HCT116 (cell line): Measurements from ENCODE around the gene ATP2B1. TPM values are rescaled to one million over a fixed set of nuclear protein-coding genes. Genes with fewer than 3 reads are reported as not detected.

Experiments
- ATAC-seq: fragments of 200-7000 bp; cut with Tn5 transposase; 2 replicates; pipeline ENCODE4 v1.9.1; 2020; ENCODE audit warnings: mild to moderate bottlenecking, moderate library complexity
- BruUV-seq: library from RNA; stranded (reverse); fragments of 400-500 nt; replicated peaks from 2 replicates; lab custom pipeline; 2021; lab: Mats Ljungman, UMichigan
- CTCF ChIA-PET: fragments of 300-600 bp; sonication (Branson Sonifier 250); formaldehyde crosslinking; loops from one replicate; lab custom pipeline; 2021; ENCODE audit warnings: antibody characterized with exemption; lab: Charles Lee
- POLR2A ChIA-PET: fragments of 300-600, 350-600 bp; sonication (Branson Sonifier 250); formaldehyde crosslinking; loops from one replicate; lab custom pipeline; 2021; ENCODE audit warnings: antibody characterized with exemption; lab: Charles Lee
- RAD21 ChIA-PET, 2 experiments: fragments of 300-600 bp; sonication (Branson Sonifier 250); formaldehyde crosslinking; loops; one replicate each; lab custom pipeline; 2023; ENCODE audit warnings: low total read pairs in 2 of 2; ENCODE audit not compliant: uncharacterized antibody in 2 of 2, unreplicated experiment in 2 of 2, low non-redundant PET in 1 of 2; lab: Charles Lee
- DNase-seq: peaks from one replicate; pipeline ENCODE4 v3.0.0-alpha.2; 2010; ENCODE audit warnings: low read depth, low spot score
- H2AFZ ChIP-seq: fragments of 200-600 bp; shearing (Covaris generic), sonication (generic); 2 replicates; pipeline ENCODE4 v1.6.1; 2017; ENCODE audit warnings: low read depth, mixed run types, mixed read lengths, antibody characterized with exemption, low read length; ENCODE audit not compliant: poor library complexity, severe bottlenecking
- H3K27ac ChIP-seq: 2 replicates; pipeline ENCODE4 v1.5.1; 2012; ENCODE audit warnings: low read depth, low read length
- H3K27me3 ChIP-seq: fragments of 200-600 bp; sonication (generic); 2 replicates; pipeline ENCODE4 v1.6.1; 2016; ENCODE audit warnings: mixed run types, low read length, mixed read lengths; ENCODE audit not compliant: insufficient read depth
- H3K36me3 ChIP-seq, 2 experiments: fragments of 200-500 bp in 1 of 2; fragments of 200-600 bp in 1 of 2; sonication (Bioruptor generic) in 1 of 2; sonication (generic) in 1 of 2; 2 replicates each; pipeline versions ENCODE4 v1.5.1 to v1.6.1; 2014 to 2016; ENCODE audit warnings: low read length in 2 of 2, inconsistent platforms in 1 of 2, mixed read lengths in 1 of 2, mixed run types in 1 of 2; ENCODE audit not compliant: insufficient read depth in 2 of 2, control insufficient read depth in 1 of 2
- H3K4me1 ChIP-seq, 2 experiments: fragments of 200-600 bp in 1 of 2; sonication (generic) in 1 of 2; 2 replicates each; pipeline versions ENCODE4 v1.5.1 to v1.6.1; 2012 to 2017; ENCODE audit warnings: low read length in 2 of 2, inconsistent platforms in 1 of 2, mild to moderate bottlenecking in 1 of 2, mixed read lengths in 1 of 2, mixed run types in 1 of 2, moderate library complexity in 1 of 2; ENCODE audit not compliant: insufficient read depth in 2 of 2, control insufficient read depth in 1 of 2
- H3K4me2 ChIP-seq: fragments of 200-600 bp; sonication (generic); 2 replicates; pipeline ENCODE4 v1.6.1; 2017; ENCODE audit warnings: mixed run types, low read length, mixed read lengths
- H3K4me3 ChIP-seq, 2 experiments: fragments of 200-600 bp in 1 of 2; sonication (generic) in 1 of 2; replicated peaks in 1 of 2; 2 replicates each; pipeline ENCODE4 v1.5.1; 2011 to 2016; ENCODE audit warnings: low read length in 2 of 2, control low read depth in 1 of 2, low read depth in 1 of 2, mild to moderate bottlenecking in 1 of 2, mixed read lengths in 1 of 2, mixed run types in 1 of 2
- H3K79me2 ChIP-seq: fragments of 200-600 bp; sonication (generic); 2 replicates; pipeline ENCODE4 v1.6.1; 2017; ENCODE audit warnings: mild to moderate bottlenecking, mixed run types, low read length, moderate library complexity, mixed read lengths; ENCODE audit not compliant: insufficient read depth
- H3K9ac ChIP-seq: fragments of 200-600 bp; sonication (generic); 2 replicates; pipeline ENCODE4 v1.6.1; 2016; ENCODE audit warnings: low read length, mixed read lengths
- H3K9me2 ChIP-seq: fragments of 200-600 bp; sonication (generic), shearing (Covaris generic); 2 replicates; pipeline ENCODE4 v1.6.1; 2017; ENCODE audit warnings: mixed run types, mild to moderate bottlenecking, moderate library complexity; ENCODE audit not compliant: insufficient read depth
- H3K9me3 ChIP-seq, 2 experiments: fragments of 200-500 bp in 1 of 2; fragments of 200-600 bp in 1 of 2; sonication (Bioruptor generic) in 1 of 2; sonication (generic) in 1 of 2; 2 replicates each; pipeline ENCODE4 v1.6.1; 2014 to 2017; ENCODE audit warnings: low read length in 2 of 2, mixed read lengths in 2 of 2, inconsistent platforms in 1 of 2, low read depth in 1 of 2, mild to moderate bottlenecking in 1 of 2, mixed run types in 1 of 2, moderate library complexity in 1 of 2; ENCODE audit not compliant: control insufficient read depth in 1 of 2, insufficient read depth in 1 of 2
- H4K20me1 ChIP-seq: fragments of 200-600 bp; sonication (generic), shearing (Covaris generic); 2 replicates; pipeline ENCODE4 v1.6.1; 2017; ENCODE audit warnings: mixed run types, mild to moderate bottlenecking, moderate library complexity; ENCODE audit not compliant: insufficient read depth
- CEBPB ChIP-seq: IDR thresholded peaks from 2 replicates; pipeline ENCODE4 v1.6.1; 2012; ENCODE audit warnings: low read depth
- EGR1 ChIP-seq: IDR thresholded peaks from 2 replicates; pipeline ENCODE4 v1.6.1; 2012; ENCODE audit warnings: low read depth
- ELF1 ChIP-seq: IDR thresholded peaks from 2 replicates; pipeline ENCODE4 v1.6.1; 2012; ENCODE audit warnings: low read depth, borderline replicate concordance
- EZH2 ChIP-seq: fragments of 200-600 bp; sonication (generic); IDR thresholded peaks from 2 replicates; pipeline ENCODE4 v1.6.1; 2017; ENCODE audit warnings: antibody characterized with exemption, mixed run types
- FOSL1 ChIP-seq: IDR thresholded peaks from 2 replicates; pipeline ENCODE4 v1.6.1; 2012; ENCODE audit warnings: low read depth
- MAX ChIP-seq: IDR thresholded peaks from 2 replicates; pipeline ENCODE4 v1.6.1; 2012
- POLR2AphosphoS5 ChIP-seq: IDR thresholded peaks from 2 replicates; pipeline ENCODE4 v1.6.1; 2011; ENCODE audit warnings: mild to moderate bottlenecking, low read depth, low read length, moderate library complexity
- RAD21 ChIP-seq: IDR thresholded peaks from 2 replicates; pipeline ENCODE4 v1.6.1; 2012; ENCODE audit warnings: low read depth, mild to moderate bottlenecking
- SP1 ChIP-seq: IDR thresholded peaks from 2 replicates; pipeline ENCODE4 v1.6.1; 2012; ENCODE audit warnings: low read depth
- SRF ChIP-seq: IDR thresholded peaks from 2 replicates; pipeline ENCODE4 v1.6.1; 2012; ENCODE audit warnings: low read depth
- TCF7L2 ChIP-seq: IDR thresholded peaks from 2 replicates; pipeline ENCODE4 v1.7.0; 2011; ENCODE audit warnings: borderline replicate concordance, inconsistent platforms; ENCODE audit not compliant: insufficient read depth, insufficient read length; ENCODE audit errors: extremely low read depth
- ZNF274 ChIP-seq: fragments of 200-500 bp; sonication (Bioruptor generic); IDR thresholded peaks from 2 replicates; pipeline ENCODE4 v1.6.1; 2014; ENCODE audit warnings: mild to moderate bottlenecking, low read depth, low read length, inconsistent platforms
- intact Hi-C: fragments of 100-400 bp; cut with micrococcal nuclease; formaldehyde crosslinking; loops from 2 replicates; pipeline ENCODE4 v1.10.0; 2022
- total RNA-seq: library from RNA; stranded (reverse); gene quantifications from one replicate; pipeline ENCODE4 v1.2.1, GENCODE V29; 2021; ENCODE audit not compliant: unreplicated experiment
- TF ChIP-seq, protein P1 (sequence below): IDR thresholded peaks from 2 replicates; pipeline ENCODE4 v1.6.1; 2011; ENCODE audit warnings: mild to moderate bottlenecking, low read length, moderate library complexity; ENCODE audit not compliant: insufficient replicate concordance; ENCODE audit errors: extremely low read depth

The ATP2B1 gene
- total RNA-seq, 1 experiment from 2014 or later, result 62.4 TPM

GRCh38 chr12:89676930-89677329 is 31.7 kb downstream of the ATP2B1 start:
- H3K27me3 ChIP-seq, result no peaks in the 10 kb centered on the region
- no peak overlapping the region for H3K4me3 ChIP-seq
- POLR2A ChIA-PET, result no interaction called here
- H3K79me2 ChIP-seq, result peaks cover 97% of the 10 kb centered on the region
- H3K27ac ChIP-seq, result no peak overlapping the region
- no TSS peak for BruUV-seq
- H2AFZ ChIP-seq, result no peak overlapping the region
- intact Hi-C loops, result no loop called here
- RAD21 ChIA-PET, result no interaction called here
- no peak overlapping the region for H3K9ac ChIP-seq
- DNase-seq, result no peak
- no peak overlapping the region for H3K4me2 ChIP-seq
- H3K9me2 ChIP-seq, result no peaks in the 10 kb centered on the region
- no peaks in the 10 kb centered on the region for H3K4me1 ChIP-seq
- no peaks in the 10 kb centered on the region for H3K36me3 ChIP-seq
- TF ChIP-seq EZH2 (no peak), CEBPB (no peak), FOSL1 (no peak), RAD21 (no peak), TCF7L2 (no peak), ELF1 (no peak), ZNF274 (no peak), MAX (no peak), SRF (no peak), POLR2AphosphoS5 (no peak), SP1 (no peak), EGR1 (no peak)
- TF ChIP-seq, protein P1, sequence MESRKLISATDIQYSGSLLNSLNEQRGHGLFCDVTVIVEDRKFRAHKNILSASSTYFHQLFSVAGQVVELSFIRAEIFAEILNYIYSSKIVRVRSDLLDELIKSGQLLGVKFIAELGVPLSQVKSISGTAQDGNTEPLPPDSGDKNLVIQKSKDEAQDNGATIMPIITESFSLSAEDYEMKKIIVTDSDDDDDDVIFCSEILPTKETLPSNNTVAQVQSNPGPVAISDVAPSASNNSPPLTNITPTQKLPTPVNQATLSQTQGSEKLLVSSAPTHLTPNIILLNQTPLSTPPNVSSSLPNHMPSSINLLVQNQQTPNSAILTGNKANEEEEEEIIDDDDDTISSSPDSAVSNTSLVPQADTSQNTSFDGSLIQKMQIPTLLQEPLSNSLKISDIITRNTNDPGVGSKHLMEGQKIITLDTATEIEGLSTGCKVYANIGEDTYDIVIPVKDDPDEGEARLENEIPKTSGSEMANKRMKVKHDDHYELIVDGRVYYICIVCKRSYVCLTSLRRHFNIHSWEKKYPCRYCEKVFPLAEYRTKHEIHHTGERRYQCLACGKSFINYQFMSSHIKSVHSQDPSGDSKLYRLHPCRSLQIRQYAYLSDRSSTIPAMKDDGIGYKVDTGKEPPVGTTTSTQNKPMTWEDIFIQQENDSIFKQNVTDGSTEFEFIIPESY, result no peak
- CTCF ChIA-PET, result no interaction called here
- 0 out of 2 replicates have a peak, but pooled peaks cover 4% of the 10 kb centered on the region for H4K20me1 ChIP-seq
- ATAC-seq, result no peak
- H3K9me3 ChIP-seq, result peaks cover 0 to 2% of the 10 kb centered on the region in 2 experiments; a peak in 1 of 4 replicates
